HG03045 (cell line): ENCODE data around the gene AKAP1.
"Not testable (repeated sequence)": the region's sequence is repeated elsewhere in the genome, so short reads cannot be mapped to it uniquely, and the experiment has no call there.

Experiments
- ATAC-seq: cut with Tn5 transposase; IDR thresholded peaks from one replicate; pipeline ENCODE4 v1.9.1; 2021; ENCODE audit warnings: mild to moderate bottlenecking, moderate library complexity; ENCODE audit not compliant: unreplicated experiment

AKAP1 gene

GRCh38 chr17:57073626-57074025, 11.4 kb upstream of the AKAP1 start:
- ATAC-seq: no peak

- no peak for ATAC-seq
Observed at GRCh38 chr17:57075193-57075592, 9.9 kb upstream of the AKAP1 start.

- no peak for ATAC-seq
Observed at GRCh38 chr17:57075785-57076184, 9.3 kb upstream of the AKAP1 start.

- ATAC-seq: no peak
Observed at GRCh38 chr17:57077000-57077399, 8.0 kb upstream of the AKAP1 start.

- ATAC-seq: no peak
Observed at GRCh38 chr17:57078274-57078673, 6.8 kb upstream of the AKAP1 start.

GRCh38 chr17:57080718-57081117, 4.3 kb upstream of the AKAP1 start:
- ATAC-seq: no peak

GRCh38 chr17:57082441-57082840, 2.6 kb upstream of the AKAP1 start:
- ATAC-seq: no peak

GRCh38 chr17:57084361-57084801, 665 bp upstream of the AKAP1 start:
- ATAC-seq: no peak

- ATAC-seq: peak; percentile 38
Observed at GRCh38 chr17:57085448-57086068, 512 bp downstream of the AKAP1 start.

GRCh38 chr17:57086069-57086930, 1.3 kb downstream of the AKAP1 start:
- ATAC-seq: peak; percentile 5

GRCh38 chr17:57088298-57088697, 3.3 kb downstream of the AKAP1 start:
- no peak for ATAC-seq

- no peak for ATAC-seq
Observed at GRCh38 chr17:57089391-57089790, 4.3 kb downstream of the AKAP1 start.

- no peak for ATAC-seq
Observed at GRCh38 chr17:57090560-57091185, 5.6 kb downstream of the AKAP1 start.

- ATAC-seq: no peak
Observed at GRCh38 chr17:57091186-57091618, 6.2 kb downstream of the AKAP1 start.

- ATAC-seq: no peak
Observed at GRCh38 chr17:57092171-57092570, 7.1 kb downstream of the AKAP1 start.

- no peak for ATAC-seq
Observed at GRCh38 chr17:57092779-57093178, 7.7 kb downstream of the AKAP1 start.

GRCh38 chr17:57096472-57097202, 11.6 kb downstream of the AKAP1 start:
- ATAC-seq: no peak

GRCh38 chr17:57097832-57098421, 12.9 kb downstream of the AKAP1 start:
- ATAC-seq: no peak

- ATAC-seq: no peak
Observed at GRCh38 chr17:57099165-57099564, 14.1 kb downstream of the AKAP1 start.

GRCh38 chr17:57102122-57102521, 17.1 kb downstream of the AKAP1 start:
- ATAC-seq: no peak

GRCh38 chr17:57102660-57103059, 17.6 kb downstream of the AKAP1 start:
- ATAC-seq: not testable (repeated sequence)
